BJ (cell line): ENCODE data around the gene FAM13C. TPM values are rescaled to one million over a fixed set of nuclear protein-coding genes. Genes with fewer than 3 reads are reported as not detected.
"Not testable (repeated sequence)": the region's sequence is repeated elsewhere in the genome, so short reads cannot be mapped to it uniquely, and the experiment has no call there.

Source experiments
- CTCF ChIA-PET: fragments of 350-600 bp; formaldehyde crosslinking; extraction: SDS; loops from one replicate; lab custom pipeline; 2021; ENCODE audit warnings: antibody characterized with exemption, inconsistent platforms; lab: Yijun Ruan, JAX
- POLR2A ChIA-PET: fragments of 300-600 bp; sonication (Branson Sonifier 250); formaldehyde crosslinking; extraction: SDS; loops from one replicate; lab custom pipeline; 2021; ENCODE audit warnings: antibody characterized with exemption; lab: Charles Lee
- DNase-seq: peaks from one replicate; pipeline ENCODE4 v3.0.0-alpha.2; 2011; ENCODE audit warnings: low read depth
- H3K27me3 ChIP-seq: 2 replicates; pipeline ENCODE4 v1.6.0; 2011; ENCODE audit warnings: low read length; ENCODE audit not compliant: control insufficient read depth, insufficient read depth
- H3K36me3 ChIP-seq: 2 replicates; pipeline ENCODE4 v1.5.1; 2011; ENCODE audit warnings: low read length; ENCODE audit not compliant: control insufficient read depth, insufficient read depth
- H3K4me3 ChIP-seq: 2 replicates; pipeline ENCODE4 v1.5.1; 2011; ENCODE audit warnings: low read depth, mild to moderate bottlenecking, control low read depth, low read length
- polyA plus RNA-seq: library from polyadenylated mRNA; depleted of rRNA; stranded (reverse); fragments of >200 nt; gene quantifications from 2 replicates; pipeline ENCODE4 v1.2.3, GENCODE V29; 2011
- TF ChIP-seq, protein P1 (sequence below): IDR thresholded peaks from 2 replicates; pipeline ENCODE4 v1.5.1; 2011; ENCODE audit warnings: low read depth, mild to moderate bottlenecking, control low read depth, inconsistent platforms, low read length, moderate library complexity; ENCODE audit not compliant: insufficient read depth

FAM13C gene
- polyA plus RNA-seq, 1 experiment, result not detected

DNA sequence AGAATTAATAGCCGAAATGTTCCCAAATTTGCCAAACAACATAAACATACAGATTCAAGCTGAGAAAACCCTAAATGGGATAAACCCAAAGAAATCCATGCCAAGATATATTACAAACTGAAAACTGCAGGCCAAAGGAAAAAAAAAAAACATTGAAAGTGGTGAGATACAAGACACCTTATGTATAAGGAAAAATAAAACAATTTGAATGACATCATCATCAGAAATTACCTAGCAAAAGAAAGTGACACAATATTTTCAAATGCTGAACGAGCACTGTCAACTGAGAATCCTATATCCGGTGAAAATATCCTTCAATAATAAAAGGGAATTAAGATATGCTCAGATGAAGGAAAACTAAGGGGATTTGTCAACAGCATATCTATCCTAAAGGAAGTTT, 119.4 kb downstream of the FAM13C start:
- Histone ChIP-seq H3K4me3 (no peak overlapping the region), H3K36me3 (no peaks in the 10 kb centered on the region), H3K27me3 (peaks cover 2% of the 10 kb centered on the region; the same call in 1 of the 2 replicates)
- POLR2A ChIA-PET, result no interaction called here
- no peak for DNase-seq
- TF ChIP-seq, protein P1, sequence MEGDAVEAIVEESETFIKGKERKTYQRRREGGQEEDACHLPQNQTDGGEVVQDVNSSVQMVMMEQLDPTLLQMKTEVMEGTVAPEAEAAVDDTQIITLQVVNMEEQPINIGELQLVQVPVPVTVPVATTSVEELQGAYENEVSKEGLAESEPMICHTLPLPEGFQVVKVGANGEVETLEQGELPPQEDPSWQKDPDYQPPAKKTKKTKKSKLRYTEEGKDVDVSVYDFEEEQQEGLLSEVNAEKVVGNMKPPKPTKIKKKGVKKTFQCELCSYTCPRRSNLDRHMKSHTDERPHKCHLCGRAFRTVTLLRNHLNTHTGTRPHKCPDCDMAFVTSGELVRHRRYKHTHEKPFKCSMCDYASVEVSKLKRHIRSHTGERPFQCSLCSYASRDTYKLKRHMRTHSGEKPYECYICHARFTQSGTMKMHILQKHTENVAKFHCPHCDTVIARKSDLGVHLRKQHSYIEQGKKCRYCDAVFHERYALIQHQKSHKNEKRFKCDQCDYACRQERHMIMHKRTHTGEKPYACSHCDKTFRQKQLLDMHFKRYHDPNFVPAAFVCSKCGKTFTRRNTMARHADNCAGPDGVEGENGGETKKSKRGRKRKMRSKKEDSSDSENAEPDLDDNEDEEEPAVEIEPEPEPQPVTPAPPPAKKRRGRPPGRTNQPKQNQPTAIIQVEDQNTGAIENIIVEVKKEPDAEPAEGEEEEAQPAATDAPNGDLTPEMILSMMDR, result no peak
- CTCF ChIA-PET, result no interaction called here

DNA sequence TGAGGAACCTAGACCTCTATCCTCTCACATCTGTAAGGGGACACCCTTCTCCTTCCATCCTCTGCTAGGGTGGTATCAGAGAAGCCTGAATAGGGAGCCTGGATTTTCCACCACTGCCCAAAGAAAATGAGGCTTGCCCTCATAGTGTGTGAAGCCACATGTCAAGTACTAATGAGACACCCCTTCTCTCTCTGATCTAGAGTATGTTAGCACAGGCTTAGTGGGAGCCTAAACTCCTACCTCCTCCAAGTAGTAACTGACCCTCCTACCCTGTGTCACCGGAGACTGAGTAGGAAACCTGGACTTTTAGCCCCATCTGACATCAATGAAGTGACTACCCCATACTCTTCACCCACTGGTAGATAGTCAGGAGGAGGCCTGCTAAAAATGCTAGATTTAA, 120.3 kb downstream of the FAM13C start:
- CTCF ChIA-PET, result interaction anchor here (0.6 kb wide), 1 partner anchor 133 kb away, joined by 3 read pairs; no protein-coding TSS in a partner anchor

DNA sequence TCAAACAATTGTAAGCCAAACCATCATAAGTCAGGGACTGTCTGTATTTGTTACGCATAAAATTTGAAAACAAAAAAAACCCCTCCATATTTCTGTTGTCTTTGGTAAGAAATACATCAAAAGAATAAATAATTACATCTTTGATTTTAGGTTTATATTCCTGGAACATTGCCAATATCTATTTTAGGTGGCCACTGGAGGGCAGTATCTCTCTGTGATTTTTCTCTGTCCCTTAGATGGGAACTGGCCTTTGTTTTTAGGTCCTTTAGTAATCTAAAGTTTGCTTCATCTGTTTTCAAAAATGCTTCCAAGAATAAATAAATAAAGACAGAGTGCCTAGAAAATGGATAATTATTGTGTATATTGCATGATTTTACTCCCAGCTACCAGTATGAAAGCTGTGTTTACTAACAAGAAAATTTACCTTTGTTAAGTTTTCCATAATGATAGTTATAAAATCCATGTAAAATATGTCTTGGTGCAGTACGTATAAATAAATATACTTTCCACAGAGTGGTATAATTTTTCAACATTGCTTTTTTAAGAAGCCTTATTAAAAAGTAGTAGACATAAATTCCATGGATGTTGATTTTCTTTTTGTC, 121.7 kb downstream of the FAM13C start:
- TF ChIP-seq, protein P1, result peak; percentile 51
- Histone ChIP-seq H3K4me3 (no peak overlapping the region), H3K36me3 (no peaks in the 10 kb centered on the region), H3K27me3 (peaks cover 2% of the 10 kb centered on the region; the same call in 1 of the 2 replicates)
- ChIA-PET CTCF (interaction anchor here (0.7 to 3.3 kb wide), 5 partner anchors 224 to 598 kb away, joined by 3 to 24 read pairs (median 3); no protein-coding TSS in a partner anchor), POLR2A (no interaction called here)
- DNase-seq, result peak; percentile 2

More for the DNA sequence above, 120.3 kb downstream of the FAM13C start:
- POLR2A ChIA-PET, result no interaction called here
- TF ChIP-seq, protein P1, result no peak
- no peak overlapping the region for H3K4me3 ChIP-seq
- H3K27me3 ChIP-seq, result peaks cover 2% of the 10 kb centered on the region; the same call in 1 of the 2 replicates
- no peaks in the 10 kb centered on the region for H3K36me3 ChIP-seq
- no peak for DNase-seq

DNA sequence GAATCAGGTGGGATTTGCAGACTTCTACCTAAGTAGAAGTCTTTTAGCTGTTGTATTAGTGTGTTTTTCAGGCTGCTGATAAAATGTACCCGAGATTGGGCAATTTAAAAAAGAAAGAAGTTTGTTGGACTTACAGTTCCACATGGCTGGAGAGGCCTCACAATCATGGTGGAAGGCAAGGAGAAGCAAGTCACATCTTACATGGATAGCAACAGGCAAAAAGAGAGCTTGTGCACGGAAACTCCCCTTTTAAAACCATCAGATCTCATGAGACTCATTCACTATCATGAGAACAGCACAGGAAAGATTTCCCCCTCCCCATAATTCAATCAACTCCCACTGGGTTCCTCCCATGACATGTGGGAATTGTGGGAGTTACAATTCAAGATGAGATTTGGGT, 123.2 kb downstream of the FAM13C start:
- DNase-seq, H3K4me3 ChIP-seq, H3K27me3 ChIP-seq, H3K36me3 ChIP-seq, POLR2A ChIA-PET: not testable (repeated sequence)
- CTCF ChIA-PET, result interaction anchor here (0.5 to 3.3 kb wide), 5 partner anchors 149 to 383 kb away, joined by 3 to 24 read pairs (median 3); no protein-coding TSS in a partner anchor

DNA sequence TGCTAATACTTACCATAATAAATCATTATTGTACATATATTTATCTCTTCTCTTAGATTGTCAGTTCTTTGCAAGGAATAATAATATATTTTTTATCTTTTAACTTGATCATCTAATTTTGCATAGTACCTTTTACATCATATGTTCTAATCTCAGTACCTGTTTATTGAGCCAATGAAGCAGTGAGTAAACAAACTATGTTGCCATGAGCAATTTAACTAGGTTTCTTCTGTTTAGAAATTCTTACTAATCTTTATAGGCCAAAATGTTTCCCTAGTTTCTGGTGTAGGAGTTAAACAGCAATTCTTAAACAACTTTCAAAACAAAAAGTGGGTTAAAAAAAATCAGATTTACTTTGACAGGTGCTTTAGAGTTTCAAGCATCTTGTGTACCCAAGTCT, 124.6 kb downstream of the FAM13C start:
- no peak overlapping the region for H3K4me3 ChIP-seq
- H3K27me3 ChIP-seq, result peaks cover 2% of the 10 kb centered on the region; the same call in 1 of the 2 replicates
- DNase-seq, result no peak
- no peaks in the 10 kb centered on the region for H3K36me3 ChIP-seq
- POLR2A ChIA-PET, result no interaction called here
- TF ChIP-seq, protein P1, result no peak
- CTCF ChIA-PET, result interaction anchor here (0.8 to 3.3 kb wide), 3 partner anchors 343 to 385 kb away, joined by 4 to 24 read pairs (median 8); no protein-coding TSS in a partner anchor
